K562 (cell line): ENCODE data around the gene POMT2. TPM values are rescaled to one million over a fixed set of nuclear protein-coding genes. Genes with fewer than 3 reads are reported as not detected.

Experiments
- ATAC-seq: fragments of 200-7000 bp; cut with Tn5 transposase; 3 replicates; pipeline ENCODE4 v1.9.1; 2020; ENCODE audit warnings: moderate library complexity
- BruUV-seq: library from RNA; stranded (reverse); fragments of 400-500 nt; replicated peaks from 2 replicates; lab custom pipeline; 2021; lab: Mats Ljungman, UMichigan
- CTCF ChIA-PET: fragments of 300-600 bp; formaldehyde crosslinking; extraction: SDS; loops from one replicate; lab custom pipeline; 2021; ENCODE audit warnings: low intra/inter-chr PET ratio; lab: Yijun Ruan, JAX
- POLR2A ChIA-PET: fragments of 300-600, 350-650 bp; sonication (Branson Sonifier 250); formaldehyde crosslinking; extraction: SDS; loops from one replicate; lab custom pipeline; 2021; ENCODE audit warnings: antibody characterized with exemption, inconsistent platforms; lab: Yijun Ruan, JAX
- DNase-seq, 4 experiments: peaks; one replicate each; pipeline versions ENCODE4 v3.0.0 to v3.0.0-alpha.2; 2011 to 2018; ENCODE audit warnings: low spot score in 3 of 4, mixed read lengths in 3 of 4; ENCODE audit errors: extremely low read depth in 1 of 4
- FAIRE-seq: peaks from 2 replicates; lab custom pipeline; 2011; peaks lifted over from hg19 to GRCh38; lab: Jason Lieb, UNC
- H2AFZ ChIP-seq: 2 replicates; pipeline ENCODE4 v1.6.0; 2011; ENCODE audit warnings: low read depth, low read length, control low read depth, inconsistent platforms
- H3K27ac ChIP-seq: fragments of 200-600 bp; 3 replicates; pipeline ENCODE4 v1.8.0; 2011; ENCODE audit warnings: low read depth, mild to moderate bottlenecking, control low read depth, inconsistent platforms, low read length, moderate library complexity, mixed read lengths; ENCODE audit errors: extremely low read depth
- H3K27me3 ChIP-seq, 2 experiments: fragments of 300-600 bp in 1 of 2; 2 replicates in 1 of 2; 3 replicates in 1 of 2; pipeline versions ENCODE4 v1.6.0 to v1.8.0; 2011; ENCODE audit warnings: inconsistent platforms in 2 of 2, low read length in 2 of 2, mild to moderate bottlenecking in 1 of 2, mixed read lengths in 1 of 2, moderate library complexity in 1 of 2; ENCODE audit not compliant: control insufficient read depth in 2 of 2, insufficient read depth in 2 of 2
- H3K36me3 ChIP-seq: fragments of 300-600 bp; 3 replicates; pipeline ENCODE4 v1.8.0; 2011; ENCODE audit warnings: mild to moderate bottlenecking, low read length, inconsistent platforms; ENCODE audit not compliant: control insufficient read depth, insufficient read depth
- H3K4me1 ChIP-seq, 2 experiments: fragments of 200-600 bp in 1 of 2; replicated peaks in 1 of 2; 2 replicates in 1 of 2; 3 replicates in 1 of 2; pipeline versions ENCODE4 v1.5.1 to v1.8.0; 2011; ENCODE audit warnings: inconsistent platforms in 2 of 2, low read length in 2 of 2, mild to moderate bottlenecking in 1 of 2, mixed read lengths in 1 of 2, moderate library complexity in 1 of 2; ENCODE audit not compliant: control insufficient read depth in 2 of 2, insufficient read depth in 2 of 2
- H3K4me2 ChIP-seq: 2 replicates; pipeline ENCODE4 v1.6.1; 2011; ENCODE audit warnings: low read length, control low read depth, inconsistent platforms, mixed read lengths; ENCODE audit not compliant: insufficient read depth
- H3K4me3 ChIP-seq: fragments of 200-600 bp; sonication (generic), shearing (Covaris generic); 2 replicates; pipeline ENCODE4 v1.5.1; 2016; ENCODE audit warnings: control low read depth, inconsistent platforms
- H3K79me2 ChIP-seq: fragments of 200-600 bp; 3 replicates; pipeline ENCODE4 v1.8.0; 2011; ENCODE audit warnings: low read length, inconsistent platforms; ENCODE audit not compliant: control insufficient read depth, insufficient read depth
- H3K9ac ChIP-seq, 2 experiments: 2 replicates each; pipeline versions ENCODE4 v1.6.0 to v1.6.1; 2011; ENCODE audit warnings: low read depth in 2 of 2, low read length in 2 of 2, control low read depth in 1 of 2, inconsistent platforms in 1 of 2, mild to moderate bottlenecking in 1 of 2, mixed read lengths in 1 of 2; ENCODE audit not compliant: insufficient read depth in 1 of 2
- H3K9me1 ChIP-seq: one replicate; pipeline ENCODE4 v1.6.0; 2011; ENCODE audit warnings: inconsistent platforms, mild to moderate bottlenecking, low read length, moderate library complexity; ENCODE audit not compliant: control insufficient read depth, insufficient read depth
- H3K9me3 ChIP-seq: replicated peaks from 2 replicates; pipeline ENCODE4 v1.5.1; 2011; ENCODE audit warnings: low read depth, low read length, inconsistent platforms; ENCODE audit not compliant: control insufficient read depth, insufficient read depth
- H4K20me1 ChIP-seq: replicated peaks from 2 replicates; pipeline ENCODE4 v1.6.1; 2011; ENCODE audit warnings: low read length, inconsistent platforms, mixed read lengths; ENCODE audit not compliant: control insufficient read depth, insufficient read depth
- ARNT ChIP-seq, 2 experiments: fragments of 450-650 bp; IDR thresholded peaks; 2 replicates each; pipeline ENCODE4 v1.6.1; 2016; ENCODE audit warnings: mild to moderate bottlenecking in 1 of 2
- BCLAF1 ChIP-seq, 2 experiments: fragments of 450-650 bp in 1 of 2; IDR thresholded peaks; 2 replicates each; pipeline ENCODE4 v1.6.1; 2011 to 2017; ENCODE audit warnings: low read depth in 2 of 2, antibody characterized with exemption in 1 of 2, borderline replicate concordance in 1 of 2, low read length in 1 of 2, mild to moderate bottlenecking in 1 of 2, mixed read lengths in 1 of 2; ENCODE audit not compliant: control insufficient read depth in 1 of 2
- EGR1 ChIP-seq: fragments of 450-650 bp; conservative IDR thresholded peaks from 2 replicates; pipeline ENCODE4 v1.6.1; 2017; ENCODE audit warnings: mild to moderate bottlenecking
- ETS2 ChIP-seq: IDR thresholded peaks from 2 replicates; pipeline ENCODE4 v1.6.1; 2016; ENCODE audit warnings: borderline replicate concordance, missing genetic modification characterization, mild to moderate bottlenecking, moderate library complexity, missing compliant biosample characterization; ENCODE audit not compliant: poor library complexity, severe bottlenecking
- EZH2 ChIP-seq: IDR thresholded peaks from 2 replicates; pipeline ENCODE4 v1.6.1; 2012; ENCODE audit warnings: low read depth, mild to moderate bottlenecking, inconsistent platforms, low read length, borderline replicate concordance
- KAT7 ChIP-seq: sonication (generic); formaldehyde crosslinking; IDR thresholded peaks from 2 replicates; pipeline ENCODE4 v1.8.0; 2022; ENCODE audit warnings: missing genetic modification reagents, mild to moderate bottlenecking, borderline replicate concordance
- NFIX ChIP-seq: fragments of 250-450 bp; sonication (Bioruptor Pico); IDR thresholded peaks from 2 replicates; pipeline ENCODE4 v1.4.0; 2020; ENCODE audit warnings: low read depth, mild to moderate bottlenecking, moderate library complexity
- RAD21 ChIP-seq, 2 experiments: fragments of 250-450 bp in 1 of 2; fragments of 450-650 bp in 1 of 2; sonication (Bioruptor Pico) in 1 of 2; formaldehyde crosslinking in 1 of 2; IDR thresholded peaks in 1 of 2; conservative IDR thresholded peaks in 1 of 2; 2 replicates each; pipeline versions ENCODE4 v1.4.0 to v1.8.0; 2020 to 2022; ENCODE audit warnings: mild to moderate bottlenecking in 2 of 2, moderate library complexity in 1 of 2
- SAP30 ChIP-seq: fragments of 200-600 bp; sonication (generic); IDR thresholded peaks from 2 replicates; pipeline ENCODE4 v1.6.1; 2012; ENCODE audit warnings: borderline replicate concordance, low read depth, mild to moderate bottlenecking, moderate library complexity, low read length, control low read depth, inconsistent platforms; ENCODE audit not compliant: insufficient read depth, poor library complexity, severe bottlenecking
- SMARCA4 ChIP-seq: fragments of 450-650 bp; IDR thresholded peaks from 2 replicates; pipeline ENCODE4 v1.6.1; 2016
- ZNF3 ChIP-seq: fragments of 250-450 bp; sonication (Bioruptor Pico); IDR thresholded peaks from 2 replicates; pipeline ENCODE4 v1.5.0; 2021; ENCODE audit warnings: mild to moderate bottlenecking, moderate library complexity
- ZNF507 ChIP-seq: conservative IDR thresholded peaks from 2 replicates; pipeline ENCODE4 v1.6.1; 2017; ENCODE audit warnings: missing genetic modification characterization, missing compliant biosample characterization
- ZNF699 ChIP-seq: fragments of 250-450 bp; sonication (Bioruptor Pico); IDR thresholded peaks from 2 replicates; pipeline ENCODE4 v1.8.0; 2021; ENCODE audit warnings: mild to moderate bottlenecking, moderate library complexity; ENCODE audit not compliant: insufficient replicate concordance
- WGBS: fragments of 100-300 bp; shearing (Covaris generic); methylation state at CpG from one replicate; pipeline ENCODE4 v1.1.6; 2016; ENCODE audit warnings: low coverage, mixed read lengths; ENCODE audit not compliant: insufficient coverage; ENCODE audit errors: missing lambda C conversion rate; 5-methylcytosine and 5-hydroxymethylcytosine counted together
- in situ Hi-C: fragments of 300-500 bp; cut with MboI; formaldehyde crosslinking; loops from 4 replicates; pipeline ENCODE4 v1.15.0; 2018; ENCODE audit warnings: inconsistent platforms, mixed read lengths
- intact Hi-C: fragments of 100-400 bp; cut with micrococcal nuclease; formaldehyde crosslinking; loops from 2 replicates; pipeline ENCODE4 v1.14.2; 2022
- polyA plus RNA-seq, 8 experiments: library from polyadenylated mRNA; depleted of rRNA in 4 of 8; stranded (reverse) in 5 of 8; unstranded in 3 of 8; fragments of >200 nt; fragmentation: Nextera tagmentation in 2 of 8; fragmentation: Illumina TruSeq in 1 of 8; extraction: Ambion mirVana in 2 of 8; extraction: Trizol in 1 of 8; gene quantifications; 2 replicates each; pipeline versions ENCODE4 v1.2.1 to v1.2.3, GENCODE V29; 2011 to 2014; ENCODE audit warnings: inconsistent platforms in 1 of 8, missing spikeins in 1 of 8
- total RNA-seq, 7 experiments: library from RNA; depleted of rRNA in 6 of 7; stranded (reverse); fragments of >200 nt in 6 of 7; fragmentation: Illumina TruSeq in 2 of 7; extraction: Trizol in 2 of 7; gene quantifications; 2 replicates each; pipeline versions ENCODE4 v1.2.1 to v1.2.3, GENCODE V29; 2011 to 2021; ENCODE audit warnings: low replicate concordance in 1 of 7
- TF ChIP-seq, protein P1 (sequence below): sonication (generic); formaldehyde crosslinking; IDR thresholded peaks from 2 replicates; pipeline ENCODE4 v1.8.1; 2023; ENCODE audit warnings: mild to moderate bottlenecking, missing genetic modification reagents
- TF ChIP-seq, protein P2 (sequence below): fragments of 200-800 bp; sonication (Bioruptor generic); IDR thresholded peaks from 2 replicates; pipeline ENCODE4 v1.6.1; 2017; ENCODE audit warnings: missing genetic modification characterization, missing compliant biosample characterization

Gene POMT2
- total and polyA plus RNA-seq, 9 of the 15 experiments (the other 6 are each of a cell fraction or from before 2014, with no cell fraction given), result 0.39 to 16.6 (median 7.8) TPM

DNA sequence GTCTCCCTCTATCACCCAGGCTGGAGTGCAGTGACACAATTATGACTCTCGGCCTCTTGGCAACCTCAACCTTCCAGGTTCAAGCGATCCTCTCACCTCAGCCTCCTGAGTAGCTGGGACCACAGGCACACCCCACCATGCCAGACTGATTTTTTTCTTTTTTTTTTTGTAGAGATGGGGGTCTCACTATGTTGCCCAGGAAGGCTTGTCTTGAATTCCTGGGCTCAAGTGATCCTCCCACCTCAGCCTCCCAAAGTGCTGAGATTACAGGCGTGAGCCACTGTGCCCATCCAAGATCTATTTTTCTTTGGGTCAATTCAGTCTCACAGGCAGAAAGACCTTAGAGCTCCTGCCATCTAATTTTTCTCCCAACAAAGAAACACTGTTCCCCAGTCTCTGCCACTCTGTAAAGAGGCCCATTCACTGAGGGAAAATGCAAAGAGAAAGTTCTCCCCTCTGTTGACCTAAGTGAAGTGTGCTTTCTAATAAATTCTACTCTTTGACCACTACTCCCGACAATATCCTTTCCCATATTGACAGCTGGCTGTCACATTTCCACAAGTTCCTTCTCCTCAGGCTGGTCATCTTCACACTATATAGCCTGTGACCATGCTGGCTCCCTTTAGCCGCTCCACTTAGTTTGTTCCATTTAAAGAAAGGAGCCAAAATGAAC, 32.9 kb upstream of the POMT2 start:
- H3K27me3 ChIP-seq, result no peaks in the 10 kb centered on the region
- in situ Hi-C loops (no loop called here), intact Hi-C loops (no loop called here)
- ChIA-PET POLR2A (no interaction called here), CTCF (no interaction called here)
- BruUV-seq, result no TSS peak
- H3K79me2 ChIP-seq, result no peaks in the 10 kb centered on the region; the same call in 2 of the 3 replicates
- H3K4me2 ChIP-seq, result no peak overlapping the region
- WGBS, result 78% methylated on average over 3 of the region's 5 CpGs
- H3K4me3 ChIP-seq, result no peak overlapping the region
- H3K9me1 ChIP-seq, result no peaks in the 10 kb centered on the region
- no peak overlapping the region for H3K27ac ChIP-seq
- no peaks in the 10 kb centered on the region for H3K9me3 ChIP-seq
- H3K36me3 ChIP-seq, result peaks cover 8% of the 10 kb centered on the region; the same call in 2 of the 3 replicates
- no peak overlapping the region for H2AFZ ChIP-seq
- no peaks in the 10 kb centered on the region for H4K20me1 ChIP-seq
- no peaks in the 10 kb centered on the region; a peak in 1 of 5 replicates for H3K4me1 ChIP-seq
- ATAC-seq (no peak), FAIRE-seq (no peak), DNase-seq (no peak)
- H3K9ac ChIP-seq, result no peak overlapping the region
- TF ChIP-seq EGR1 (no peak), BCLAF1 (IDR thresholded peaks at IDR 0.05; ENCODE audit: borderline replicate concordance in 1 of 2, control insufficient read depth in 1 of 2, low read depth in 2 of 2, low read length in 1 of 2) (no peak), ARNT (IDR thresholded peaks at IDR 0.05) (no peak), ZNF3 (CRISPR knock-in tag) (no peak), ZNF699 (CRISPR knock-in tag) (no peak), ETS2 (tag) (no peak), ZNF507 (no peak), RAD21 (CRISPR knock-in tag; conservative IDR thresholded peaks at IDR 0.05 in 1 of 2, IDR thresholded peaks at IDR 0.05 in 1 of 2) (no peak), SMARCA4 (no peak), SAP30 (no peak), EZH2 (no peak), NFIX (CRISPR knock-in tag) (no peak), KAT7 (CRISPR knock-in tag) (no peak)
- TF ChIP-seq, protein P1, sequence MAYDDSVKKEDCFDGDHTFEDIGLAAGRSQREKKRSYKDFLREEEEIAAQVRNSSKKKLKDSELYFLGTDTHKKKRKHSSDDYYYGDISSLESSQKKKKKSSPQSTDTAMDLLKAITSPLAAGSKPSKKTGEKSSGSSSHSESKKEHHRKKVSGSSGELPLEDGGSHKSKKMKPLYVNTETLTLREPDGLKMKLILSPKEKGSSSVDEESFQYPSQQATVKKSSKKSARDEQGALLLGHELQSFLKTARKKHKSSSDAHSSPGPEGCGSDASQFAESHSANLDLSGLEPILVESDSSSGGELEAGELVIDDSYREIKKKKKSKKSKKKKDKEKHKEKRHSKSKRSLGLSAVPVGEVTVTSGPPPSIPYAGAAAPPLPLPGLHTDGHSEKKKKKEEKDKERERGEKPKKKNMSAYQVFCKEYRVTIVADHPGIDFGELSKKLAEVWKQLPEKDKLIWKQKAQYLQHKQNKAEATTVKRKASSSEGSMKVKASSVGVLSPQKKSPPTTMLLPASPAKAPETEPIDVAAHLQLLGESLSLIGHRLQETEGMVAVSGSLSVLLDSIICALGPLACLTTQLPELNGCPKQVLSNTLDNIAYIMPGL (CRISPR knock-in tag), result no peak
- TF ChIP-seq, protein P2, sequence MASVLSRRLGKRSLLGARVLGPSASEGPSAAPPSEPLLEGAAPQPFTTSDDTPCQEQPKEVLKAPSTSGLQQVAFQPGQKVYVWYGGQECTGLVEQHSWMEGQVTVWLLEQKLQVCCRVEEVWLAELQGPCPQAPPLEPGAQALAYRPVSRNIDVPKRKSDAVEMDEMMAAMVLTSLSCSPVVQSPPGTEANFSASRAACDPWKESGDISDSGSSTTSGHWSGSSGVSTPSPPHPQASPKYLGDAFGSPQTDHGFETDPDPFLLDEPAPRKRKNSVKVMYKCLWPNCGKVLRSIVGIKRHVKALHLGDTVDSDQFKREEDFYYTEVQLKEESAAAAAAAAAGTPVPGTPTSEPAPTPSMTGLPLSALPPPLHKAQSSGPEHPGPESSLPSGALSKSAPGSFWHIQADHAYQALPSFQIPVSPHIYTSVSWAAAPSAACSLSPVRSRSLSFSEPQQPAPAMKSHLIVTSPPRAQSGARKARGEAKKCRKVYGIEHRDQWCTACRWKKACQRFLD (CRISPR knock-in tag), result no peak
